Measurements from ENCODE around the gene VSTM2B. TPM values are rescaled to one million over a fixed set of nuclear protein-coding genes. Genes with fewer than 3 reads are reported as not detected.

The VSTM2B gene
- total and polyA plus RNA-seq, 10 donors: not detected

GRCh38 chr19:29560313-29561075 is 34.7 kb downstream of the VSTM2B start:
- Histone ChIP-seq H3K4me1 (no peaks in the 10 kb centered on the region), H3K27me3 (replicated peaks in 1 of 7) (peaks cover 0 to 31% (median 0%) of the 10 kb centered on the region in 7 donors), H3K4me3 (no peak overlapping the region), H3K27ac (no peak overlapping the region), H3K9me3 (peaks cover 0 to 55% (median 33%) of the 10 kb centered on the region in 8 donors), H3K36me3 (no peaks in the 10 kb centered on the region)
- DNase-seq: no peak
- TF ChIP-seq POLR2A (IDR thresholded peaks at IDR 0.05): no peak
- no peak for TF ChIP-seq CTCF (IDR thresholded peaks at IDR 0.05 in 8 of 11, conservative IDR thresholded peaks at IDR 0.05 in 3 of 11)
- TF ChIP-seq POLR2AphosphoS5 (IDR thresholded peaks at IDR 0.05): no peak
- 76 to 84% (median 82%) methylated on average over 6 of the region's 6 CpGs for WGBS, 5 donors
- intact Hi-C loops (cut with DNase I; ENCODE audit: low total_unique reads): no loop called here

- intact Hi-C loops (cut with DNase I; ENCODE audit: low total_unique reads): no loop called here
- no peak for TF ChIP-seq CTCF (IDR thresholded peaks at IDR 0.05 in 8 of 11, conservative IDR thresholded peaks at IDR 0.05 in 3 of 11)
- TF ChIP-seq POLR2AphosphoS5 (IDR thresholded peaks at IDR 0.05): no peak
- TF ChIP-seq POLR2A (IDR thresholded peaks at IDR 0.05): no peak
- Histone ChIP-seq H3K4me3 (no peak overlapping the region), H3K4me1 (no peaks in the 10 kb centered on the region), H3K36me3 (no peaks in the 10 kb centered on the region), H3K9me3 (peaks cover 0 to 44% (median 31%) of the 10 kb centered on the region in 8 donors), H3K27me3 (replicated peaks in 1 of 7) (peaks cover 0 to 37% (median 0%) of the 10 kb centered on the region in 7 donors), H3K27ac (no peak overlapping the region)
- no peak for DNase-seq
- WGBS, 5 donors: 63 to 81% (median 72%) methylated on average over 9 of the region's 9 CpGs
Measured at GRCh38 chr19:29561601-29562000, 35.8 kb downstream of the VSTM2B start.

GRCh38 chr19:29562299-29563297 is 36.8 kb downstream of the VSTM2B start:
- Histone ChIP-seq H3K27me3 (replicated peaks in 1 of 7) (peaks cover 0 to 45% (median 0%) of the 10 kb centered on the region in 7 donors), H3K9me3 (peaks cover 0 to 34% (median 27%) of the 10 kb centered on the region in 8 donors), H3K4me1 (no peaks in the 10 kb centered on the region), H3K4me3 (no peak overlapping the region), H3K36me3 (no peaks in the 10 kb centered on the region), H3K27ac (no peak overlapping the region)
- 59 to 65% (median 62%) methylated on average over 16 of the region's 16 CpGs for WGBS, 5 donors
- TF ChIP-seq CTCF (IDR thresholded peaks at IDR 0.05 in 8 of 11, conservative IDR thresholded peaks at IDR 0.05 in 3 of 11) (no peak), POLR2AphosphoS5 (IDR thresholded peaks at IDR 0.05) (no peak), POLR2A (IDR thresholded peaks at IDR 0.05) (no peak)
- no peak for DNase-seq
- intact Hi-C loops (cut with DNase I; ENCODE audit: low total_unique reads): no loop called here

Measured in spleen (tissue), 11 donors.